SK-N-MC (cell line): Measurements from ENCODE around the gene MIA3.

Source experiments
- EZH2 ChIP-seq: fragments of 200-600 bp; sonication (generic); IDR thresholded peaks from one replicate; pipeline ENCODE4 v1.6.1; 2017; ENCODE audit warnings: antibody characterized with exemption
- POLR2AphosphoS5 ChIP-seq: IDR thresholded peaks from 2 replicates; pipeline ENCODE4 v1.6.1; 2012; ENCODE audit warnings: mild to moderate bottlenecking, low read depth, low read length, borderline replicate concordance

- TF ChIP-seq POLR2AphosphoS5 (no peak), EZH2 (no peak)
These were observed 40.0 kb downstream of the MIA3 start for GRCh38 chr1:222657899-222658298.
